ENCODE measurements around the gene LONRF2.

DNA sequence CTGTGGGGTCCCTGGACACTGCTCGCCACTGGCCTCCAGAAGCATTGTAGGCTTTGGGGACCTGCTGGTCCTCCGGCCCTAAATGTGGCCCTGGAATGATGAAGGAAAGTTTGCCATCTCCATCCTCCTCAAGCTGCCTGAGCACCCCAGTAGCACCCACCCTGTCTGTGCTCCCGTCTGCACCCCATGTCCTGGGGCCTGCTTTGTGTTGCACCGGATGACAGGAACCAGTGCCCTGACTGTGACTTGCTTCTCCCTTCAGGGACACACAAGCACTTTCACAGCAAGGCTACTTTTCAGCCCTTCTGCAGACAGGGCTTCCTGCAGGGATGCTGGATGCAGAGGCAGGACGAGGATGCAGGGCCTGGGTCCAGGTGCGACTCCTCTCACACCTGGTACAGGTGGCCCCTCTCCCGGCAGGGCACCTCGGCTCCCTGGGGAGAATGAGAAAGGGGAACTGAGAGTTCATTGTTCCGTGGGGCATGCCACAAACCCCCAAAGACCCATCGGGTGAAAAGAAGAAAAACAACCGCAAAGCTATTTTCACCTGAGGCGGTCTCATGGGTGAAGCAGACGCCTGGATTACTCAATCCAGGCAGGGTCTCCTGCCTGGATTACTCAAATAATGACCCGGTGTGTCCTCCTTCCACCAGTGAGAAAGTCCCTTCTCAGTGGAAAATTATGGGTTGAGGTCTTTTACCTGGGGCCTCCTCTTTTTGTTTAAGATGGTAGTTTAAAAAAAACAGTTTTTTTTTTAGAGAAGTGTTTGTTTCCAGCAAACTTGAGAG is 74.9 kb downstream of the LONRF2 start:
- TF ChIP-seq, protein P1, sequence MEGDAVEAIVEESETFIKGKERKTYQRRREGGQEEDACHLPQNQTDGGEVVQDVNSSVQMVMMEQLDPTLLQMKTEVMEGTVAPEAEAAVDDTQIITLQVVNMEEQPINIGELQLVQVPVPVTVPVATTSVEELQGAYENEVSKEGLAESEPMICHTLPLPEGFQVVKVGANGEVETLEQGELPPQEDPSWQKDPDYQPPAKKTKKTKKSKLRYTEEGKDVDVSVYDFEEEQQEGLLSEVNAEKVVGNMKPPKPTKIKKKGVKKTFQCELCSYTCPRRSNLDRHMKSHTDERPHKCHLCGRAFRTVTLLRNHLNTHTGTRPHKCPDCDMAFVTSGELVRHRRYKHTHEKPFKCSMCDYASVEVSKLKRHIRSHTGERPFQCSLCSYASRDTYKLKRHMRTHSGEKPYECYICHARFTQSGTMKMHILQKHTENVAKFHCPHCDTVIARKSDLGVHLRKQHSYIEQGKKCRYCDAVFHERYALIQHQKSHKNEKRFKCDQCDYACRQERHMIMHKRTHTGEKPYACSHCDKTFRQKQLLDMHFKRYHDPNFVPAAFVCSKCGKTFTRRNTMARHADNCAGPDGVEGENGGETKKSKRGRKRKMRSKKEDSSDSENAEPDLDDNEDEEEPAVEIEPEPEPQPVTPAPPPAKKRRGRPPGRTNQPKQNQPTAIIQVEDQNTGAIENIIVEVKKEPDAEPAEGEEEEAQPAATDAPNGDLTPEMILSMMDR (conservative IDR thresholded peaks at IDR 0.05; ENCODE audit: low read depth, low read length), result no peak
- TF ChIP-seq, protein P2, sequence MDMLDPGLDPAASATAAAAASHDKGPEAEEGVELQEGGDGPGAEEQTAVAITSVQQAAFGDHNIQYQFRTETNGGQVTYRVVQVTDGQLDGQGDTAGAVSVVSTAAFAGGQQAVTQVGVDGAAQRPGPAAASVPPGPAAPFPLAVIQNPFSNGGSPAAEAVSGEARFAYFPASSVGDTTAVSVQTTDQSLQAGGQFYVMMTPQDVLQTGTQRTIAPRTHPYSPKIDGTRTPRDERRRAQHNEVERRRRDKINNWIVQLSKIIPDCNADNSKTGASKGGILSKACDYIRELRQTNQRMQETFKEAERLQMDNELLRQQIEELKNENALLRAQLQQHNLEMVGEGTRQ (IDR thresholded peaks at IDR 0.05; ENCODE audit: low read depth, low read length), result no peak
- TF ChIP-seq BHLHE40 (IDR thresholded peaks at IDR 0.05; ENCODE audit: low read depth, low read length) (no peak), POLR2A (IDR thresholded peaks at IDR 0.05; ENCODE audit: low read depth, low read length) (no peak), CHD1 (IDR thresholded peaks at IDR 0.05; ENCODE audit: low read depth, low read length) (no peak), MXI1 (IDR thresholded peaks at IDR 0.05; ENCODE audit: borderline replicate concordance, low read depth, low read length) (no peak), RAD21 (IDR thresholded peaks at IDR 0.05; ENCODE audit: low read length) (no peak), MAFK (IDR thresholded peaks at IDR 0.05; ENCODE audit: low read depth, low read length) (no peak), RFX5 (IDR thresholded peaks at IDR 0.05; ENCODE audit: low read depth, low read length) (no peak), RCOR1 (IDR thresholded peaks at IDR 0.05; ENCODE audit: insufficient replicate concordance, low read length) (no peak), SMC3 (IDR thresholded peaks at IDR 0.05; ENCODE audit: low read depth, low read length) (no peak)

Data from IMR-90 (cell line).